Kidney (tissue), 14 donors: Measurements from ENCODE around the gene SHISAL1. TPM values are rescaled to one million over a fixed set of nuclear protein-coding genes. Genes with fewer than 3 reads are reported as not detected.

Experiments used
- DNase-seq, 5 donors: peaks; one replicate each; pipeline ENCODE4 v3.0.0-alpha.2; 2013 to 2020
- FAIRE-seq: peaks from 2 replicates; lab custom pipeline; 2012; peaks lifted over from hg19 to GRCh38; lab: Jason Lieb, UNC
- H3K27ac ChIP-seq, 2 donors: one replicate each; pipeline ENCODE4 v1.7.0; 2013; ENCODE audit warnings: low read depth in 2 of 2, low read length in 2 of 2, inconsistent platforms in 1 of 2
- H3K27me3 ChIP-seq: one replicate; pipeline ENCODE4 v1.7.1; 2013; ENCODE audit warnings: low read length, inconsistent platforms; ENCODE audit not compliant: control insufficient read depth, insufficient read depth
- H3K36me3 ChIP-seq, 3 donors: one replicate each; pipeline versions ENCODE4 v1.7.0 to v1.7.1; 2013; ENCODE audit warnings: low read length in 3 of 3, control low read depth in 1 of 3, inconsistent platforms in 1 of 3; ENCODE audit not compliant: insufficient read depth in 3 of 3, control insufficient read depth in 2 of 3
- H3K4me1 ChIP-seq, 3 donors: one replicate each; pipeline versions ENCODE4 v1.7.0 to v1.7.1; 2013; ENCODE audit warnings: low read length in 3 of 3, inconsistent platforms in 1 of 3, low read depth in 1 of 3; ENCODE audit not compliant: control insufficient read depth in 2 of 3, insufficient read depth in 2 of 3
- H3K4me3 ChIP-seq, 3 donors: one replicate each; pipeline versions ENCODE4 v1.7.0 to v1.8.1; 2013; ENCODE audit warnings: low read length in 3 of 3, control low read depth in 1 of 3, inconsistent platforms in 1 of 3
- H3K9ac ChIP-seq, 3 donors: one replicate each; pipeline versions ENCODE4 v1.7.0 to v1.7.1; 2013; ENCODE audit warnings: low read length in 3 of 3, control low read depth in 1 of 3, inconsistent platforms in 1 of 3
- H3K9me3 ChIP-seq, 3 donors: one replicate each; pipeline versions ENCODE4 v1.7.0 to v1.7.1; 2013; ENCODE audit warnings: low read length in 3 of 3, control low read depth in 1 of 3, inconsistent platforms in 1 of 3; ENCODE audit not compliant: control insufficient read depth in 2 of 3, insufficient read depth in 1 of 3
- CTCF ChIP-seq: IDR thresholded peaks from 3 replicates; pipeline ENCODE4 v1.5.1; 2012; ENCODE audit warnings: mild to moderate bottlenecking, moderate library complexity, borderline replicate concordance; ENCODE audit not compliant: insufficient read depth; ENCODE audit errors: extremely low read depth
- intact Hi-C: fragments of 100-400 bp; cut with DNase I; formaldehyde crosslinking; loops from one replicate; pipeline ENCODE4 v1.11.1; 2022
- polyA plus RNA-seq: library from polyadenylated mRNA; stranded (reverse); fragments of 350-450 nt; fragmentation: Illumina TruSeq; extraction: RNeasy Lipid Tissue Mini Kit (QIAGEN cat#74804); gene quantifications from one replicate; pipeline ENCODE4 v1.2.3, GENCODE V29; 2014; ENCODE audit warnings: low read depth, low replicate concordance; ENCODE audit not compliant: insufficient read depth
- total RNA-seq: library from RNA; stranded (reverse); fragmentation: NEBNext Ultra II Directional; extraction: Animal tissue kit (Norgen Biotek cat#: 25700); gene quantifications from one replicate; pipeline ENCODE4 v1.2.1, GENCODE V29; 2021
- donor health status: control.
- donor health status: control.
- donor health status: control.
- donor health status: control.
- donor health status: control.
- donor health status: DM: yes; HTN: yes; CAD: no.
- donor health status: Normal renal cell carcinoma (clear cell type).

The SHISAL1 gene
- total and polyA plus RNA-seq, 2 donors from 2014 or later = 0.04 to 1.1 TPM

GRCh38 chr22:44260216-44261035, 52.3 kb downstream of the SHISAL1 start:
- no peak for TF ChIP-seq CTCF
- Histone ChIP-seq H3K27me3 (no peaks in the 10 kb centered on the region), H3K36me3 (no peaks in the 10 kb centered on the region), H3K9me3 (no peaks in the 10 kb centered on the region), H3K27ac (no peak overlapping the region), H3K9ac (no peak overlapping the region), H3K4me1 (no peaks in the 10 kb centered on the region), H3K4me3 (no peak overlapping the region)
- peak in 1 of 5 donors; percentile 19 for DNase-seq
- intact Hi-C loops = no loop called here
- no peak for FAIRE-seq

- H3K4me1 ChIP-seq = no peaks in the 10 kb centered on the region
- no peak for TF ChIP-seq CTCF
- no peak overlapping the region for H3K4me3 ChIP-seq
- H3K36me3 ChIP-seq = no peaks in the 10 kb centered on the region
- FAIRE-seq (no peak), DNase-seq (peak in 2 of 5 donors; percentile 3 to 21)
- intact Hi-C loops = no loop called here
- H3K9me3 ChIP-seq = no peaks in the 10 kb centered on the region
- H3K27me3 ChIP-seq = no peaks in the 10 kb centered on the region
- no peak overlapping the region for H3K27ac ChIP-seq
- no peak overlapping the region for H3K9ac ChIP-seq
Observed at GRCh38 chr22:44259366-44260215, 53.2 kb downstream of the SHISAL1 start.

- no peaks in the 10 kb centered on the region for H3K36me3 ChIP-seq
- DNase-seq = peak in 3 of 5 donors; percentile 28 to 54 (median 54)
- intact Hi-C loops = no loop called here
Observed at GRCh38 chr22:44256556-44257485, 55.9 kb downstream of the SHISAL1 start.

More at GRCh38 chr22:44256556-44257485, 55.9 kb downstream of the SHISAL1 start:
- H3K9ac ChIP-seq = no peak overlapping the region
- no peak overlapping the region for H3K4me3 ChIP-seq
- no peak for TF ChIP-seq CTCF
- H3K27ac ChIP-seq = no peak overlapping the region
- no peaks in the 10 kb centered on the region for H3K9me3 ChIP-seq
- FAIRE-seq = no peak
- no peaks in the 10 kb centered on the region for H3K4me1 ChIP-seq
- no peaks in the 10 kb centered on the region for H3K27me3 ChIP-seq
